Left lobe of liver (tissue), 2 donors: Measurements from ENCODE around the gene FAM3D. TPM values are rescaled to one million over a fixed set of nuclear protein-coding genes. Genes with fewer than 3 reads are reported as not detected.

Experiments used
- ATAC-seq: fragments of 200-7000 bp; cut with Tn5 transposase; one replicate; pipeline ENCODE4 v1.9.1; 2020; ENCODE audit warnings: mild to moderate bottlenecking, moderate library complexity
- DNase-seq: peaks from one replicate; pipeline ENCODE4 v3.0.0-alpha.2; 2020; ENCODE audit warnings: low spot score
- total RNA-seq: library from RNA; stranded (reverse); gene quantifications from one replicate; pipeline ENCODE4 v1.2.1, GENCODE V29; 2021
- donor health status: DM: no; HTN: no; CAD: no; lungs with moderate emphysema.
- donor health status: DM: no; HTN: yes; CAD: no.

The FAM3D gene
- total RNA-seq, 1 donor from 2014 or later, result 0.13 TPM

GRCh38 chr3:58657571-58658141, 8.9 kb downstream of the FAM3D start:
- DNase-seq (no peak), ATAC-seq (no peak)

- no peak for DNase-seq
- no peak for ATAC-seq
Observed at GRCh38 chr3:58657036-58657520, 9.5 kb downstream of the FAM3D start.

GRCh38 chr3:58656631-58657030, 9.9 kb downstream of the FAM3D start:
- ATAC-seq, result no peak

GRCh38 chr3:58654466-58654865, 12.1 kb downstream of the FAM3D start:
- ATAC-seq (no peak), DNase-seq (no peak)

More at GRCh38 chr3:58656631-58657030, 9.9 kb downstream of the FAM3D start:
- no peak for DNase-seq

- DNase-seq, result no peak
- ATAC-seq, result no peak
Observed at GRCh38 chr3:58652624-58653023, 13.9 kb downstream of the FAM3D start.

- DNase-seq, result no peak
- ATAC-seq, result no peak
Observed at GRCh38 chr3:58651276-58651675, 15.3 kb downstream of the FAM3D start.

GRCh38 chr3:58647381-58648141, 19.0 kb downstream of the FAM3D start:
- ATAC-seq (no peak), DNase-seq (no peak)

- no peak for ATAC-seq
- no peak for DNase-seq
Observed at GRCh38 chr3:58646503-58646902, 20.1 kb downstream of the FAM3D start.

- ATAC-seq, result no peak
Observed at GRCh38 chr3:58645726-58646125, 20.8 kb downstream of the FAM3D start.

GRCh38 chr3:58642846-58643245, 23.7 kb downstream of the FAM3D start:
- DNase-seq (no peak), ATAC-seq (no peak)

More at GRCh38 chr3:58645726-58646125, 20.8 kb downstream of the FAM3D start:
- no peak for DNase-seq

GRCh38 chr3:58640700-58641372, 25.7 kb downstream of the FAM3D start:
- ATAC-seq (peak; percentile 97), DNase-seq (peak; percentile 72)

GRCh38 chr3:58639842-58640241, 26.7 kb downstream of the FAM3D start:
- ATAC-seq (no peak), DNase-seq (no peak)

GRCh38 chr3:58639001-58639400, 27.6 kb downstream of the FAM3D start:
- DNase-seq (no peak), ATAC-seq (no peak)

GRCh38 chr3:58638591-58638990, 28.0 kb downstream of the FAM3D start:
- no peak for ATAC-seq
- DNase-seq, result no peak

- no peak for ATAC-seq
- no peak for DNase-seq
Observed at GRCh38 chr3:58637509-58637908, 29.1 kb downstream of the FAM3D start.

- no peak for ATAC-seq
Observed at GRCh38 chr3:58635371-58636285, 30.9 kb downstream of the FAM3D start.

GRCh38 chr3:58633157-58633865, 33.3 kb downstream of the FAM3D start:
- no peak for ATAC-seq
- no peak for DNase-seq

More at GRCh38 chr3:58635371-58636285, 30.9 kb downstream of the FAM3D start:
- no peak for DNase-seq

GRCh38 chr3:58631742-58632141, 34.8 kb downstream of the FAM3D start:
- ATAC-seq, result no peak
- no peak for DNase-seq

GRCh38 chr3:58630710-58631092, 35.9 kb downstream of the FAM3D start:
- DNase-seq (no peak), ATAC-seq (no peak)

GRCh38 chr3:58630076-58630709, 36.4 kb downstream of the FAM3D start:
- DNase-seq, result peak; percentile 66
- ATAC-seq, result peak; percentile 78
